ENCODE results near the gene STH.
A peak's percentile ranks its signal among the peaks of the same experiment; 100 is the strongest.
"Not testable (repeated sequence)": the region's sequence is repeated elsewhere in the genome, so short reads cannot be mapped to it uniquely, and the experiment has no call there.

Gene STH

DNA sequence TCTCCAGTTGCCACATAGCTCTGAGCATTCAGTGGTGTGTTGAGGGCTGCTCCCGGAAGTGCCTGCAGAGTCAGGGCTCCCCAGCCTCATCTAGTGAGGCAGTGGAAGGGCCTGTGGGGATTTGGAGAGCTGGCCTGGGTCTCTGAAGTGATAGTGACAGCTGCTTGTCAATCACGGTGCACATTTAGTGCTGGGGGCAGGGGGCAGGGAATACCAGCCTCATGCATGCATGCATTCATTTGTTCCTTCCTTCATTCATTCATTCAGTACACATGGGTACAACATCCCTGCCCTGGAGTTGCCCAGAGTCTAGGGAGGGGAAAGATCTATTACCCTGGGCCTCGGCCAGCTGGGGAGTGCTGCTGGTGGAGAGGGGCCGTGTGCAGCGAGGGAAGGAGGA is 11.3 kb upstream of the STH start:
- DNase-seq = no peak

GRCh38 chr17:45989759-45990158 is 9.3 kb upstream of the STH start:
- DNase-seq = no peak

DNA sequence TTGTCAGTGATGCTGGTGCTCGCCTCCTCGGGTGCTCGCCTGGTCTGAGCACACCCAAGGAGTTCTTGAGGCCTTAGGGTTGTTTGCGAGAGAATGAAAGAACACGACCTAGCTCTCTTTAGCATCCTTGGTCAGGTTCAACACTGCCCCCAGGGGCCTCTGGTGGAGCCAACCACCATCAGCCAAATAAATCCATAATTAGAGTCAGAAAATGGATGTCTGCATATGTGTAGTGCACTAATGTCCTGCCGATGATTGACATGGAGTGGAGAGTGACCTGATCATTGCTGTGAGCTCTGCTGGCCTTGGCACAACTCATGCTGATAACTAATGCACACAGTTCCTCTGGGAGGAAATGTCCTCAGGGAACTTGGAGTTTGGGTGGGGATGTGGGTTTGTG is 8.2 kb upstream of the STH start:
- no peak for DNase-seq

DNA sequence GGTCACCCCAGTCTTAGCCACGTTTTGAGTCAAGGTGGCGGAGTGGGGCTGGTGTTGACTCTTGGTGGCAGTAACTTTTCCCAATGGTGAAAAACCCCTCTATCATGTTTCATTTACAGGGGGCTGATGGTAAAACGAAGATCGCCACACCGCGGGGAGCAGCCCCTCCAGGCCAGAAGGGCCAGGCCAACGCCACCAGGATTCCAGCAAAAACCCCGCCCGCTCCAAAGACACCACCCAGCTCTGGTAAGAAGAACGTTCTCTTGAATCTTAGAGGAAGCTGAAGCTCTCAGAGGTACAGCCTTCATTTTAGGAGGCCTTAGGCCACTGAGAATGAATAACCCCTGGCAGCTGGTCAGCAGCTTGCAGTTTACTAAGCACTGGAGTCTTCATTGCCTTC is 7.7 kb upstream of the STH start:
- DNase-seq = no peak

DNA sequence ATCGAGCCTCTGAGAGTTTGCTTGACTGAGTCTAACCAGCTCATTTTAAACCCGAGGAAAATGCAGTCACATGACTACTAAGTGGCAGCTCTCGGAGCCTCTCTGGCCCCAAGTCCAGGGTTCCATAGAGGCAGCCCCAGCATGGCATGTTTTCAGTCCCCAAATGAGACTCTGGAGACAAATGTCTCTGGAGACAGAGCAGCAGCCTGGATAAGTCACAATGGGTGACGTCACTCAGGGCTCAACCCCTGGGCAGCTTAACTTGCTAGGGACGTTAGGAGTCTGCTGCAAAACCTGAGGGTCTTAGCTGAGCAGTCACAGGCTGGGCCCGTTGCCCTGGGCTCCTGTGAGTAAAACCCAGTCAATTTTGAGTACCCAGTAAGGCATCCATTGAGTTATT is 6.9 kb upstream of the STH start:
- no peak for DNase-seq

GRCh38 chr17:45992904-45993303 is 6.1 kb upstream of the STH start:
- DNase-seq = no peak

GRCh38 chr17:45993962-45994627 is 5.0 kb upstream of the STH start:
- DNase-seq = no peak

DNA sequence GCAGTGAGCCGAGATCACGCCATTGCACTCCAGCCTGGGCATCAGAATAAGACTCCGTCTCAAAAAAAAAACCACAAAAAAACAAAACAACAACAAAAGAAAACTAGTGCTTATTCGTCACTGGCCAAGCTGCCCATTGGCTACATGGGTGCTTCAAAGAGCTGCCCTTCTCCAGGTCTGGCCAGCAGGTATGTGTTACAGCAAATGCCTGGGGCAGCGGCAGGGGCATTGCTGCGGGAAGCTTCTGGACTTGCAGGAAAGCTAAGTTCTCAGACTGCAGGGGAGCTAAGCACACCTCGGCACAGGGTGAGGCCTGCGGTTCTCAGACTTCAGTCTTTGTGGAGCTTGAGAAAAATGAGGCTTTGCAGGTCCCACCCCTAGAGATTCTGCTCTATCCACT is 4.1 kb upstream of the STH start:
- no peak for DNase-seq

GRCh38 chr17:45995627-45996270 is 3.3 kb upstream of the STH start:
- no peak for DNase-seq

DNA sequence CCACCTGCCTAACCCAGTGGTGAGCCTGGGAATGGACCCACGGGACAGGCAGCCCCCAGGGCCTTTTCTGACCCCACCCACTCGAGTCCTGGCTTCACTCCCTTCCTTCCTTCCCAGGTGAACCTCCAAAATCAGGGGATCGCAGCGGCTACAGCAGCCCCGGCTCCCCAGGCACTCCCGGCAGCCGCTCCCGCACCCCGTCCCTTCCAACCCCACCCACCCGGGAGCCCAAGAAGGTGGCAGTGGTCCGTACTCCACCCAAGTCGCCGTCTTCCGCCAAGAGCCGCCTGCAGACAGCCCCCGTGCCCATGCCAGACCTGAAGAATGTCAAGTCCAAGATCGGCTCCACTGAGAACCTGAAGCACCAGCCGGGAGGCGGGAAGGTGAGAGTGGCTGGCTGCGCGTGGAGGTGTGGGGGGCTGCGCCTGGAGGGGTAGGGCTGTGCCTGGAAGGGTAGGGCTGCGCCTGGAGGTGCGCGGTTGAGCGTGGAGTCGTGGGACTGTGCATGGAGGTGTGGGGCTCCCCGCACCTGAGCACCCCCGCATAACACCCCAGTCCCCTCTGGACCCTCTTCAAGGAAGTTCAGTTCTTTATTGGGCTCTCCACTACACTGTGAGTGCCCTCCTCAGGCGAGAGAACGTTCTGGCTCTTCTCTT is 2.6 kb upstream of the STH start:
- no peak for DNase-seq

- no peak for DNase-seq
Measured at GRCh38 chr17:45997166-45997565, 1.9 kb upstream of the STH start.

DNA sequence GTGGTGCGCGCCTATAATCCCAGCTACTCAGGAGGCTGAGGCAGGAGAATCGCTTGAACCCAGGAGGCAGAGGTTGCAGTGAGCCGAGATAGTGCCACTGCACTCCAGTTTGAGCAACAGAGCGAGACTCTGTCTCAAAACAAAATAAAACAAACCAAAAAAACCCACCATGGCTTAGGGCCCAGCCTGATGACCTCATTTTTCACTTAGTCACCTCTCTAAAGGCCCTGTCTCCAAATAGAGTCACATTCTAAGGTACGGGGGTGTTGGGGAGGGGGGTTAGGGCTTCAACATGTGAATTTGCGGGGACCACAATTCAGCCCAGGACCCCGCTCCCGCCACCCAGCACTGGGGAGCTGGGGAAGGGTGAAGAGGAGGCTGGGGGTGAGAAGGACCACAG is 1.4 kb upstream of the STH start:
- no peak for DNase-seq

- DNase-seq = no peak
Measured at GRCh38 chr17:45999900-46000290, 845 bp downstream of the STH start.

DNA sequence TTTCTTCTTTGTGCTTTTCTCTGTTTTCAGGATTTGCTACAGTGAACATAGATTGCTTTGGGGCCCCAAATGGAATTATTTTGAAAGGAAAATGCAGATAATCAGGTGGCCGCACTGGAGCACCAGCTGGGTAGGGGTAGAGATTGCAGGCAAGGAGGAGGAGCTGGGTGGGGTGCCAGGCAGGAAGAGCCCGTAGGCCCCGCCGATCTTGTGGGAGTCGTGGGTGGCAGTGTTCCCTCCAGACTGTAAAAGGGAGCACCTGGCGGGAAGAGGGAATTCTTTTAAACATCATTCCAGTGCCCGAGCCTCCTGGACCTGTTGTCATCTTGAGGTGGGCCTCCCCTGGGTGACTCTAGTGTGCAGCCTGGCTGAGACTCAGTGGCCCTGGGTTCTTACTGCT is 1.2 kb downstream of the STH start:
- DNase-seq = no peak

- DNase-seq = no peak
Measured at GRCh38 chr17:46000757-46001156, 1.7 kb downstream of the STH start.

- DNase-seq = no peak
Measured at GRCh38 chr17:46001390-46002310, 2.6 kb downstream of the STH start.

GRCh38 chr17:46002311-46002972 is 3.4 kb downstream of the STH start:
- peak; percentile 68 for DNase-seq

- no peak for DNase-seq
Measured at GRCh38 chr17:46002973-46003316, 3.9 kb downstream of the STH start.

- no peak for DNase-seq
Measured at GRCh38 chr17:46003907-46004748, 5.1 kb downstream of the STH start.

DNA sequence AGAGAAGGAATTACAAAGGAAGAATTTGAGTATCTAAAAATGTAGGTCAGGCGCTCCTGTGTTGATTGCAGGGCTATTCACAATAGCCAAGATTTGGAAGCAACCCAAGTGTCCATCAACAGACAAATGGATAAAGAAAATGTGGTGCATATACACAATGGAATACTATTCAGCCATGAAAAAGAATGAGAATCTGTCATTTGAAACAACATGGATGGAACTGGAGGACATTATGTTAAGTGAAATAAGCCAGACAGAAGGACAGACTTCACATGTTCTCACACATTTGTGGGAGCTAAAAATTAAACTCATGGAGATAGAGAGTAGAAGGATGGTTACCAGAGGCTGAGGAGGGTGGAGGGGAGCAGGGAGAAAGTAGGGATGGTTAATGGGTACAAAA is 7.0 kb downstream of the STH start:
- DNase-seq = not testable (repeated sequence)

DNA sequence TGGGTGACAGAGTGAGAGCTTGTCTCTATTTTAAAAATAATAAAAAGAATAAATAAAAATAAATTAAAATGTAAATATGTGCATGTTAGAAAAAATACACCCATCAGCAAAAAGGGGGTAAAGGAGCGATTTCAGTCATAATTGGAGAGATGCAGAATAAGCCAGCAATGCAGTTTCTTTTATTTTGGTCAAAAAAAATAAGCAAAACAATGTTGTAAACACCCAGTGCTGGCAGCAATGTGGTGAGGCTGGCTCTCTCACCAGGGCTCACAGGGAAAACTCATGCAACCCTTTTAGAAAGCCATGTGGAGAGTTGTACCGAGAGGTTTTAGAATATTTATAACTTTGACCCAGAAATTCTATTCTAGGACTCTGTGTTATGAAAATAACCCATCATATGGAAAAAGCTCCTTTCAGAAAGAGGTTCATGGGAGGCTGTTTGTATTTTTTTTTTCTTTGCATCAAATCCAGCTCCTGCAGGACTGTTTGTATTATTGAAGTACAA is 8.5 kb downstream of the STH start:
- no peak for DNase-seq

- DNase-seq = no peak
Measured at GRCh38 chr17:46008591-46008990, 9.5 kb downstream of the STH start.
